Gastrocnemius medialis (tissue), 4 donors: ENCODE results near the gene MLXIP. TPM values are rescaled to one million over a fixed set of nuclear protein-coding genes. Genes with fewer than 3 reads are reported as not detected.
"Not testable (repeated sequence)": the region's sequence is repeated elsewhere in the genome, so short reads cannot be mapped to it uniquely, and the experiment has no call there.

Source experiments
- ATAC-seq, 2 donors: fragments of 150-250 bp; one replicate each; pipeline ENCODE4 v1.9.1; 2016
- DNase-seq, 2 donors: peaks; one replicate each; pipeline ENCODE4 v3.0.0-alpha.2; 2019
- H3K27ac ChIP-seq, 4 donors: fragments of 200-600 bp; sonication (generic); 1 replicate in 1 of 4; 2 replicates in 3 of 4; pipeline ENCODE4 v1.5.1; 2016 to 2018; ENCODE audit warnings: mild to moderate bottlenecking in 2 of 4, moderate library complexity in 1 of 4
- H3K27me3 ChIP-seq, 3 donors: fragments of 200-600 bp; sonication (generic) in 2 of 3; 1 replicate in 1 of 3; 2 replicates in 2 of 3; pipeline versions ENCODE4 v1.5.1 to v1.6.0; 2016 to 2019; ENCODE audit warnings: mild to moderate bottlenecking in 1 of 3, moderate library complexity in 1 of 3
- H3K36me3 ChIP-seq, 2 donors: fragments of 200-600 bp; sonication (generic) in 1 of 2; one replicate each; pipeline ENCODE4 v1.5.1; 2017 to 2018
- H3K4me1 ChIP-seq, 2 donors: fragments of 200-600 bp; sonication (generic) in 1 of 2; one replicate each; pipeline ENCODE4 v1.5.1; 2016 to 2017; ENCODE audit warnings: mild to moderate bottlenecking in 2 of 2
- H3K4me3 ChIP-seq, 4 donors: fragments of 200-600 bp; sonication (generic) in 3 of 4; 1 replicate in 1 of 4; 2 replicates in 3 of 4; pipeline ENCODE4 v1.5.1; 2016 to 2019; ENCODE audit warnings: mild to moderate bottlenecking in 2 of 4
- H3K9me3 ChIP-seq, 3 donors: fragments of 200-600 bp; sonication (generic) in 2 of 3; 1 replicate in 1 of 3; 2 replicates in 2 of 3; pipeline ENCODE4 v1.5.1; 2016 to 2019
- POLR2A ChIP-seq, 2 donors: fragments of 450-650 bp; IDR thresholded peaks; one replicate each; pipeline ENCODE4 v1.6.1; 2017; ENCODE audit warnings: antibody characterized with exemption in 2 of 2, mild to moderate bottlenecking in 2 of 2, moderate library complexity in 2 of 2
- in situ Hi-C, 4 donors: fragments of 200-750 bp; cut with MboI; loops; one replicate each; pipeline versions ENCODE4 v1.15.0 to v1.8.0; 2017; ENCODE audit warnings: low sequenced_read_pairs in 4 of 4
- intact Hi-C: fragments of 100-400 bp; cut with DNase I; formaldehyde crosslinking; loops from one replicate; pipeline ENCODE4 v1.15.1; 2023; ENCODE audit warnings: low total_unique reads
- total RNA-seq, 4 donors: library from RNA; depleted of rRNA; stranded (reverse); fragments of >200 nt; gene quantifications; one replicate each; pipeline versions ENCODE4 v1.1.0 to v1.2.3, GENCODE V29; 2016
- TF ChIP-seq, protein P1 (sequence below), 5 experiments: fragments of 450-650 bp in 3 of 5; fragments of 200-600 bp in 2 of 5; sonication (generic) in 2 of 5; IDR thresholded peaks in 4 of 5; conservative IDR thresholded peaks in 1 of 5; 1 replicate in 4 of 5; 2 replicates in 1 of 5; pipeline ENCODE4 v1.5.1; 2016 to 2019; ENCODE audit warnings: antibody characterized with exemption in 5 of 5, mild to moderate bottlenecking in 3 of 5, moderate library complexity in 3 of 5

The MLXIP gene
- total RNA-seq, 4 donors from 2014 or later: 36.6 to 89.4 (median 79.7) TPM

DNA sequence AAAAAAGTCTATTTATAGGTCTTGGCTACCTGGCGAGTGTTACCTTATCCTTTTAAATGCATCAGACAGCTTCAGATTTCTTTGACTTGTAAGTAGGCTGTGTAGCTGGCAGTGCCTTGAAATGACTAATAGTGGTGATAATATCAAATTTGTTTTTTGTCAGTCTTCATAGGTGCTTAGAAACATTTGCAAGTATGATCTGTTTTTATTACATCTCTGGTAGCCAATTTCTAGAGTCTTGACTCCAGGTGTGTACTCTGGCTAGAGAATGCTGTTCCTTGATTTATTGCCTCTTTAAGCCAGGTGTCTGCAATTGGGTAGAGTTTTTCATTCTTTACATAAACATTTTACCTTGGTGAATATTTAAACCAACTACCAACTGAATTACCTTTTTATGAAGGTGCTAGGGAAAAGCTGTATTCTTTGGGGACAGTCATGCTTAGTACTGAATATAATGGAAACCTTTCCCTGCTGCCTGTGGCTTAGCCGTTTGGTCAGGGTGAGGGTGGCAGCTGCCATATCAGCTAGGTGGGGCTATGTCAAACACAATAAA lies 32.6 kb downstream of the MLXIP start:
- H3K9me3 ChIP-seq: no peaks in the 10 kb centered on the region
- TF ChIP-seq, protein P1, sequence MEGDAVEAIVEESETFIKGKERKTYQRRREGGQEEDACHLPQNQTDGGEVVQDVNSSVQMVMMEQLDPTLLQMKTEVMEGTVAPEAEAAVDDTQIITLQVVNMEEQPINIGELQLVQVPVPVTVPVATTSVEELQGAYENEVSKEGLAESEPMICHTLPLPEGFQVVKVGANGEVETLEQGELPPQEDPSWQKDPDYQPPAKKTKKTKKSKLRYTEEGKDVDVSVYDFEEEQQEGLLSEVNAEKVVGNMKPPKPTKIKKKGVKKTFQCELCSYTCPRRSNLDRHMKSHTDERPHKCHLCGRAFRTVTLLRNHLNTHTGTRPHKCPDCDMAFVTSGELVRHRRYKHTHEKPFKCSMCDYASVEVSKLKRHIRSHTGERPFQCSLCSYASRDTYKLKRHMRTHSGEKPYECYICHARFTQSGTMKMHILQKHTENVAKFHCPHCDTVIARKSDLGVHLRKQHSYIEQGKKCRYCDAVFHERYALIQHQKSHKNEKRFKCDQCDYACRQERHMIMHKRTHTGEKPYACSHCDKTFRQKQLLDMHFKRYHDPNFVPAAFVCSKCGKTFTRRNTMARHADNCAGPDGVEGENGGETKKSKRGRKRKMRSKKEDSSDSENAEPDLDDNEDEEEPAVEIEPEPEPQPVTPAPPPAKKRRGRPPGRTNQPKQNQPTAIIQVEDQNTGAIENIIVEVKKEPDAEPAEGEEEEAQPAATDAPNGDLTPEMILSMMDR (IDR thresholded peaks at IDR 0.05 in 4 of 5, conservative IDR thresholded peaks at IDR 0.05 in 1 of 5): no peak
- peak in 1 of 2 donors; percentile 27 for TF ChIP-seq POLR2A (IDR thresholded peaks at IDR 0.05)
- intact Hi-C loops (loop anchor here (2.0 kb wide), 1 partner anchor 32 kb away; the partner anchor contains the start of gene MLXIP), in situ Hi-C loops (no loop called here)
- peak overlapping the region; percentile 82 to 97 (median 94) for H3K27ac ChIP-seq
- no peaks in the 10 kb centered on the region for H3K36me3 ChIP-seq
- H3K4me1 ChIP-seq: peaks cover 66 to 73% of the 10 kb centered on the region in 2 donors
- ATAC-seq: peak; percentile 82 to 91
- DNase-seq: peak; percentile 13 to 54
- H3K4me3 ChIP-seq: no peak overlapping the region
- no peaks in the 10 kb centered on the region for H3K27me3 ChIP-seq

DNA sequence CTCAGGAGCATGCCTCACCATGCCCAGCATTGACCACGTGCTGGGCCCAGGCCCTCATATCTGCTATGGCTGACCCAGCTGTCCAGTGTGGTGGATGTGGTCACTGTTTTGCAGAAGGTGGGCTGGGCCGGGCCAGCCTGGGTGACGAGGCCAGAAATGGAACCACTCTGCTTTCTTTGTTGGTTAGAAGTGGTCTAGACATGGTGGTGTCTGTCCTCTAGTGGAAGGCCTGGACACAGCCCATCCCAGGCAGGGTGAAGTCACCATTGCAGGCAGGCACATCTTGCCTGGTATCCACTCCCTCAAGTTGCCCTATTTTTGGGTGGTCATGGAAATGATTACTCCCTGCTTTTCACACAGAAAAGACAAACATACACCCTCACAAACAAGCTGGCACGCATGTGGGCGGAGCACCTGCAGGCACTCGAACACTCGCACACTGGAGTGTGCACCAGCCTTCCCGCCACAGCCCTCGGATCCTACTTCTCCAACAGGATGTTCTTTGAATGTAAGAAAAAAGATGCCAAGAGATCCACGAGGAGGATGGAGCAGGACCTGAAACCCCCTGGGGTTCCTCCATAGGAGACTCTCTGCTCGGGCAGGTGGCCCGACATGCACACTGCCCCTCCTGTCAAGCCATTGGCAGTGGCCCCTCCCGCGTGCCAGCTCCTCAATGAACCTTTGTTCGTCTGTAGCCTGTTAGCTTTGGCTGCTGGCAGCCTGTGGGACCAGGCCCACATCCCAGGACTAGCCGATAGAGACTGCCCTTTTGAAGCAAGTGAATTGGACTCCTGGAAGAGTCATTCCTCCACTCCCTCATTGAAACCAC lies 38.4 kb downstream of the MLXIP start:
- no peaks in the 10 kb centered on the region for H3K27me3 ChIP-seq
- H3K36me3 ChIP-seq: no peaks in the 10 kb centered on the region
- DNase-seq (peak in 1 of 2 donors; percentile 56), ATAC-seq (peak in 1 of 2 donors; percentile 32)
- peak overlapping the region; percentile 66 to 97 (median 94) for H3K27ac ChIP-seq
- TF ChIP-seq, protein P1 (IDR thresholded peaks at IDR 0.05 in 4 of 5, conservative IDR thresholded peaks at IDR 0.05 in 1 of 5): peak in 2 of 5 experiments; percentile 33 to 41
- no peak for TF ChIP-seq POLR2A (IDR thresholded peaks at IDR 0.05)
- intact Hi-C loops: no loop called here
- in situ Hi-C loops: no loop called here
- H3K9me3 ChIP-seq: no peaks in the 10 kb centered on the region
- H3K4me1 ChIP-seq: peaks cover 44 to 69% of the 10 kb centered on the region in 2 donors
- no peak overlapping the region for H3K4me3 ChIP-seq

DNA sequence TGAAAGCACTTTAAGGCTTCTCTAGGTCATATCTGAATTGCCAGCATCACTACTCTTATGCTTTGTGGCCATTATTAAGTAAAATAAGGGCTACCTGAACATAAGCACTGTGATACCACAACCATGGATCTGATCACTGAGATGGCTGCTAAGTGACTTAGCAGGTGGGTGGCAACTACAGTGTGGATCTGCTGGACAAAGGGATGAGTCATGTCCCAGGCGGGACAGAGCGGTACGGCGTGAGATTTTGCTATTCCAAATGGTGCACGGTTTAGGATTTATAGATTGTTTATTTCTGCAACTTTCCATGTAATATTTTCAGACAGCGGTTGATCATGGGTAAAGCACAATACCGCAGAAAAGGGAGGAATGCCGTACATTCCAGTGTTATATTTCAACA lies 39.4 kb downstream of the MLXIP start:
- H3K9me3 ChIP-seq: no peaks in the 10 kb centered on the region
- H3K4me3 ChIP-seq: no peak overlapping the region
- H3K36me3 ChIP-seq: no peaks in the 10 kb centered on the region
- in situ Hi-C loops: no loop called here
- ATAC-seq (peak; percentile 62 to 67), DNase-seq (peak; percentile 41 to 65)
- H3K27ac ChIP-seq: peak overlapping the region; percentile 66 to 97 (median 94)
- peaks cover 39 to 68% of the 10 kb centered on the region in 2 donors for H3K4me1 ChIP-seq
- no peaks in the 10 kb centered on the region for H3K27me3 ChIP-seq
- TF ChIP-seq, protein P1 (IDR thresholded peaks at IDR 0.05 in 4 of 5, conservative IDR thresholded peaks at IDR 0.05 in 1 of 5): no peak
- TF ChIP-seq POLR2A (IDR thresholded peaks at IDR 0.05): no peak
- intact Hi-C loops: no loop called here

DNA sequence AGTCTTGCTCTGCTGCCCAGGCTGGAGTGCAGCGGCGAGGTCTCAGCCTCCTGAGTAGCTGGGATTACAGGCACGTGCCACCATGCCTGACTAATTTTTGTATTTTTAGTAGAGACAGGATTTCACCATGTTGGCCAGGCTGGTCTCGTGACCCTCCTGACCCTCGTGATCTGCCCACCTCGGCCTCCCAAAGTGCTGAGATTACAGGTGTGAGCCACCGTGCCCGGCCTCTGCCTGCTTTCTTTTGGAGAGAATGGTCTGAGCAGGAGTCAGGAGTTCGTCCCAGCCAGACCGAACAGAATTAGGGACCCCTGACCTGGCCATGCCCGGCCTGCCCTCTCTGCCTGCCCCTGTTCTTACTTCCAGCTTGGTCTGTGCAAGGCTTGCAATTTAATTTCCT lies 42.8 kb downstream of the MLXIP start:
- H3K9me3 ChIP-seq, intact Hi-C loops, H3K27me3 ChIP-seq, H3K36me3 ChIP-seq, ATAC-seq, H3K4me3 ChIP-seq: not testable (repeated sequence)
- peak in 1 of 2 donors; percentile 50 for DNase-seq
- peak overlapping the region; percentile 80 to 97 (median 94) for H3K27ac ChIP-seq
- in situ Hi-C loops: loop anchor here in 3 of 4 donors (5.0 kb wide), 1 partner anchor 64 kb away; no protein-coding TSS in a partner anchor
- peaks cover 54 to 78% of the 10 kb centered on the region in 2 donors for H3K4me1 ChIP-seq

DNA sequence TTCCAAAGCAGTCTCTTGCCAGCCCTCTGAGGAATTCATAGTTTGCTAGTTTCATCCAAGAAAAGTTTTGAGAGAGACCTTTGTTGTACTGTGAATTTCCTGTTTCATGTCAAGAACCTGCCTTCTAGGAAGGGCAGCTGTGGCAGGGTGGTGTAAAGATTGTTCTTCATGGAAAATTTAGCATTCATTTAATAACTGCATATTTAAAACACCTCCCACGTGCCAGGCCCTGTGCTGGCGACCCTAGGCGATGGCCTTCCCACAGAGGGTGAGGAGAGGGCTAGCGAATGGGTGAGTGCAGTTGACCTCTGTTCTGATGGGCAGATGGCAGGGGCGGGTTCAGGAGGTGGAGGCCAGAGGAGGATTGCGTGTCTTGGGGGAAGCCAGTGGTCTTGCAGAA lies 43.2 kb downstream of the MLXIP start:
- Histone ChIP-seq H3K27ac (peak overlapping the region; percentile 80 to 97 (median 94)), H3K36me3 (no peaks in the 10 kb centered on the region), H3K9me3 (no peaks in the 10 kb centered on the region), H3K4me1 (peaks cover 58 to 78% of the 10 kb centered on the region in 2 donors), H3K27me3 (no peaks in the 10 kb centered on the region), H3K4me3 (no peak overlapping the region)
- no peak for ATAC-seq
- no peak for DNase-seq
- no peak for TF ChIP-seq POLR2A (IDR thresholded peaks at IDR 0.05)
- TF ChIP-seq, protein P1 (IDR thresholded peaks at IDR 0.05 in 4 of 5, conservative IDR thresholded peaks at IDR 0.05 in 1 of 5): no peak
- in situ Hi-C loops (loop anchor here in 3 of 4 donors (5.0 kb wide), 1 partner anchor 64 kb away; no protein-coding TSS in a partner anchor), intact Hi-C loops (loop anchor here (2.0 kb wide), 1 partner anchor 203 kb away; the partner anchor contains the start of gene CFAP251)
